Measurements from ENCODE around the gene RASGRF2.

DNA sequence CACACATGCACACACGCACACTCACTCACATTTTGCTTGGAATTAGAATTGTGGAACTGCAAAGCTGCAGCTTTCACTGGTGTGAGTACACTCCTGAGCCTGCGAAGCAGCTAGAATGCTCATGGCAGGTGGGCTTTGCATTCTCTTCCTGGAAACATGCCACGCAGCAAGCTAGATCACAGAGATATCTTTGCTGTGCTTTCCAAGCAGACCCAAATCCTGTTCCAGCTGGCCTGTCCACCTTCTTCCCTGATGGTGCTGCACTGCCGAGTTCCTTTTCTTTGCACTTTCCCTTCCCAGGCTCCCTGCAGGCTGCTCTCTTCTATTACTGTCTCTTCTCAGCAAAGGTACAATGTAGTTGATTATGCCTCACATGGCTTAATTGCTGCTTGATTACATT, 180.3 kb downstream of the RASGRF2 start:
- TF ChIP-seq, protein P1, sequence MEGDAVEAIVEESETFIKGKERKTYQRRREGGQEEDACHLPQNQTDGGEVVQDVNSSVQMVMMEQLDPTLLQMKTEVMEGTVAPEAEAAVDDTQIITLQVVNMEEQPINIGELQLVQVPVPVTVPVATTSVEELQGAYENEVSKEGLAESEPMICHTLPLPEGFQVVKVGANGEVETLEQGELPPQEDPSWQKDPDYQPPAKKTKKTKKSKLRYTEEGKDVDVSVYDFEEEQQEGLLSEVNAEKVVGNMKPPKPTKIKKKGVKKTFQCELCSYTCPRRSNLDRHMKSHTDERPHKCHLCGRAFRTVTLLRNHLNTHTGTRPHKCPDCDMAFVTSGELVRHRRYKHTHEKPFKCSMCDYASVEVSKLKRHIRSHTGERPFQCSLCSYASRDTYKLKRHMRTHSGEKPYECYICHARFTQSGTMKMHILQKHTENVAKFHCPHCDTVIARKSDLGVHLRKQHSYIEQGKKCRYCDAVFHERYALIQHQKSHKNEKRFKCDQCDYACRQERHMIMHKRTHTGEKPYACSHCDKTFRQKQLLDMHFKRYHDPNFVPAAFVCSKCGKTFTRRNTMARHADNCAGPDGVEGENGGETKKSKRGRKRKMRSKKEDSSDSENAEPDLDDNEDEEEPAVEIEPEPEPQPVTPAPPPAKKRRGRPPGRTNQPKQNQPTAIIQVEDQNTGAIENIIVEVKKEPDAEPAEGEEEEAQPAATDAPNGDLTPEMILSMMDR (IDR thresholded peaks at IDR 0.05): no peak
- no peak for TF ChIP-seq POLR2AphosphoS5 (IDR thresholded peaks at IDR 0.05)
